Breast epithelium (tissue), 3 donors: ENCODE measurements around the gene DEPDC1.

Source experiments
- POLR2AphosphoS5 ChIP-seq, 3 donors: sonication (generic); formaldehyde crosslinking; IDR thresholded peaks; one replicate each; pipeline ENCODE4 v1.6.1; 2017; ENCODE audit warnings: antibody characterized with exemption in 3 of 3
- TF ChIP-seq, protein P1 (sequence below), 3 donors: fragments of 450-650 bp; IDR thresholded peaks; one replicate each; pipeline ENCODE4 v1.5.1; 2016 to 2017; ENCODE audit warnings: antibody characterized with exemption in 3 of 3, mild to moderate bottlenecking in 3 of 3, moderate library complexity in 3 of 3

GRCh38 chr1:68525781-68526180 lies 28.9 kb upstream of the DEPDC1 start:
- TF ChIP-seq, protein P1, sequence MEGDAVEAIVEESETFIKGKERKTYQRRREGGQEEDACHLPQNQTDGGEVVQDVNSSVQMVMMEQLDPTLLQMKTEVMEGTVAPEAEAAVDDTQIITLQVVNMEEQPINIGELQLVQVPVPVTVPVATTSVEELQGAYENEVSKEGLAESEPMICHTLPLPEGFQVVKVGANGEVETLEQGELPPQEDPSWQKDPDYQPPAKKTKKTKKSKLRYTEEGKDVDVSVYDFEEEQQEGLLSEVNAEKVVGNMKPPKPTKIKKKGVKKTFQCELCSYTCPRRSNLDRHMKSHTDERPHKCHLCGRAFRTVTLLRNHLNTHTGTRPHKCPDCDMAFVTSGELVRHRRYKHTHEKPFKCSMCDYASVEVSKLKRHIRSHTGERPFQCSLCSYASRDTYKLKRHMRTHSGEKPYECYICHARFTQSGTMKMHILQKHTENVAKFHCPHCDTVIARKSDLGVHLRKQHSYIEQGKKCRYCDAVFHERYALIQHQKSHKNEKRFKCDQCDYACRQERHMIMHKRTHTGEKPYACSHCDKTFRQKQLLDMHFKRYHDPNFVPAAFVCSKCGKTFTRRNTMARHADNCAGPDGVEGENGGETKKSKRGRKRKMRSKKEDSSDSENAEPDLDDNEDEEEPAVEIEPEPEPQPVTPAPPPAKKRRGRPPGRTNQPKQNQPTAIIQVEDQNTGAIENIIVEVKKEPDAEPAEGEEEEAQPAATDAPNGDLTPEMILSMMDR (IDR thresholded peaks at IDR 0.05), result no peak
- no peak for TF ChIP-seq POLR2AphosphoS5 (IDR thresholded peaks at IDR 0.05)
